Type B pancreatic cell (in vitro differentiated cells): Measurements from ENCODE around the gene NLGN1. TPM values are rescaled to one million over a fixed set of nuclear protein-coding genes. Genes with fewer than 3 reads are reported as not detected.

Experiments used
- DNase-seq: peaks from one replicate; pipeline ENCODE4 v3.0.0; 2021; ENCODE audit warnings: mixed read lengths; ENCODE audit not compliant: unreplicated experiment; ENCODE audit errors: extremely low spot score
- H3K27ac Mint-ChIP-seq: 2 replicates; pipeline ENCODE4 v1.8.0; 2021; ENCODE audit warnings: mild to moderate bottlenecking, mixed read lengths
- H3K27me3 Mint-ChIP-seq: 2 replicates; pipeline ENCODE4 v1.8.0; 2021; ENCODE audit warnings: mixed read lengths
- H3K36me3 Mint-ChIP-seq: 2 replicates; pipeline ENCODE4 v1.8.0; 2021; ENCODE audit warnings: mixed read lengths
- H3K4me1 Mint-ChIP-seq: one replicate; pipeline ENCODE4 v1.8.0; 2021; ENCODE audit warnings: mixed read lengths; ENCODE audit not compliant: unreplicated experiment
- H3K4me3 Mint-ChIP-seq: 2 replicates; pipeline ENCODE4 v1.8.0; 2021; ENCODE audit warnings: mild to moderate bottlenecking, mixed read lengths
- H3K9me3 Mint-ChIP-seq: 2 replicates; pipeline ENCODE4 v1.8.0; 2021; ENCODE audit warnings: mixed read lengths
- CTCF ChIP-seq: fragments of 200-600 bp; sonication (generic); conservative IDR thresholded peaks from 2 replicates; pipeline ENCODE4 v1.5.0; 2021; ENCODE audit warnings: antibody characterized with exemption, mild to moderate bottlenecking
- total RNA-seq: library from RNA; stranded (reverse); gene quantifications from 2 replicates; pipeline ENCODE4 v1.2.1, GENCODE V29; 2021; ENCODE audit warnings: low replicate concordance

Gene NLGN1
- total RNA-seq, 1 donor from 2014 or later: 12.6 TPM

GRCh38 chr3:174318181-174318580 is 920.6 kb downstream of the NLGN1 start:
- H3K27me3 Mint-ChIP-seq: no peaks in the 10 kb centered on the region
- no peaks in the 10 kb centered on the region for H3K36me3 Mint-ChIP-seq
- H3K4me1 Mint-ChIP-seq: no peaks in the 10 kb centered on the region
- H3K4me3 Mint-ChIP-seq: no peak overlapping the region
- TF ChIP-seq CTCF: no peak
- H3K27ac Mint-ChIP-seq: no peak overlapping the region
- H3K9me3 Mint-ChIP-seq: peaks cover 14% of the 10 kb centered on the region
- DNase-seq: no peak

DNA sequence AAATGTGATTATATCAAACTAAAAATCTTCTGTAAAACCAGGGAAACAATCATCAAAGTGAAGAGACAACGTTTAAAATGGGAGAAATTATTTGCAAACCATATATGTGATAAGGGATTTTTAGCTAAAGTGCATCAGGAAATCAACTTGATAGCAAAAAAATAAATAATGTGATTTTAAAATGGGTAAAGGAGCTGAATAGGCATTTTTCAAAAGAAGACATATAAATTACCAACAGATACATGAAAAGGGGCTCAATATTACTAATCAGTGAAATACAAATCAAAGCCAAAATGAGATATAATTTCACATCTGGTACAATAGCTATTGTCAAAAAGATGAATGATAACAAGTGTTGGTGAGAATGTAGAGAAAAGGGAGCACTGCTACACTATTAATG is 924.0 kb downstream of the NLGN1 start:
- H3K27ac Mint-ChIP-seq: no peak overlapping the region
- H3K4me1 Mint-ChIP-seq: peaks cover 11% of the 10 kb centered on the region
- peaks cover 14% of the 10 kb centered on the region for H3K9me3 Mint-ChIP-seq
- DNase-seq: no peak
- H3K4me3 Mint-ChIP-seq: no peak overlapping the region
- H3K27me3 Mint-ChIP-seq: no peaks in the 10 kb centered on the region
- no peaks in the 10 kb centered on the region for H3K36me3 Mint-ChIP-seq
- TF ChIP-seq CTCF: no peak

DNA sequence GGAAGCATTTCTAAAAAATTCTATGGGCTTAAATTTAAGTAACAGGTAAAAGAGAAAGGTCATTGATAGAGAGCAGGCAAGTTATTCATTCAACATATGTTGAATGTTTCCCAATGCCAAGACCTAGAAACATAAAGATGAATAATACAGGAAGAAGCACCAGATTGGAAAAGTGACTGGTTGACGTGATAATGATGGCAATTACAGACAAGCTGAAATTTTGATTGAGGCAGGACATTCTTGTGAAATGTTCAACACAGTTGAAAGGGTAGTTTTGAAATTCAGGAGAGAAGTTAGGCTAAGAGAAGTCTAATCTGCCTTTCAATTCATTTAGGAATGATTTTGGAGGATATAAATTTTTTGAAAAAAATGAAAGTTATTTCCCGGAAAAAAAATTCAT is 925.2 kb downstream of the NLGN1 start:
- peaks cover 13% of the 10 kb centered on the region for H3K4me1 Mint-ChIP-seq
- H3K4me3 Mint-ChIP-seq: no peak overlapping the region

GRCh38 chr3:174325171-174325570 is 927.6 kb downstream of the NLGN1 start:
- Mint-ChIP-seq H3K9me3 (peaks cover 11% of the 10 kb centered on the region), H3K27me3 (no peaks in the 10 kb centered on the region), H3K36me3 (no peaks in the 10 kb centered on the region), H3K4me3 (no peak overlapping the region), H3K27ac (no peak overlapping the region), H3K4me1 (peaks cover 13% of the 10 kb centered on the region)
- no peak for DNase-seq
- TF ChIP-seq CTCF: no peak

More for the DNA sequence above, 925.2 kb downstream of the NLGN1 start:
- H3K36me3 Mint-ChIP-seq: no peaks in the 10 kb centered on the region
- H3K27me3 Mint-ChIP-seq: no peaks in the 10 kb centered on the region
- peaks cover 14% of the 10 kb centered on the region for H3K9me3 Mint-ChIP-seq
- DNase-seq: no peak
- no peak for TF ChIP-seq CTCF
- no peak overlapping the region for H3K27ac Mint-ChIP-seq

DNA sequence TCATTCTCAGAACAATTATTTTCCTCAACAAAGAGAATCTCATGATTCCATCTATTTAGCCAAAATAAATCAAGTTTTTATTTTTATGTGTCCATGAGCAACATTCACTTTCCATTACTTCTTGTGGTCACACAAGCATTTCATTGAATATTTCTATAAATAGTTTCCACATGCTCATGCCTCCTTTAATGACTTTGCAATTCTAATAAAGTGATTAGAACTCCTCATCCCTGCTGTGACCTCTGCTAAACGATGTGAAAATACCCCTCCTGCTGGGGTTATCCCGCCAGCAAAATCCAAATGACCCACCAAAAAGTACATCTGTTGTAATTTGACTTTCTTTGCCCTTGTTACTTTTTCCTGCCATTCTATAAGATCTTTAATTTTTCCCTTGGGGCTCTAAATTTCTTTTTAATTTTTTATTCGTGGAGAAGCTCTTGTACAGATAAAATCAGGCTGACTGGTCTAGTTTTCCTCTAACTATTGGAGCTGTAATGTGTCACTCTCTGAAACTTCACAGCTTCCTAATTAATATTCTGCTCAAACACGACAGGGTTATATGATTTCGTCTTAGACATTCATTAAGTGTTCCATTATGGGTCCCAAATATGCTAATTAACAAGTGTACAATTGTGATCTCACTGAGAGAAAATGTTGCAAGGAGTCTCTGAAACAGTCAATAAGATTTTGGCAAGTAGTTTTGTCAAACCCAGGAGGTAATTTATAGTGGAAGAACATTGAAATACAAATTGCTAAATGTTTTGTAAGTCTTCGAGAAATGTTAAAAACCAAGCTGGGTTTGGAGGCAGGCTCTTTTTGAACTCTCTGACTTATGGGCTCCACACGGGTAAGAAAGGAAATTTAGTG is 928.5 kb downstream of the NLGN1 start:
- TF ChIP-seq CTCF: no peak
- Mint-ChIP-seq H3K4me3 (no peak overlapping the region), H3K36me3 (no peaks in the 10 kb centered on the region), H3K9me3 (peaks cover 7% of the 10 kb centered on the region), H3K27ac (no peak overlapping the region), H3K4me1 (peaks cover 13% of the 10 kb centered on the region), H3K27me3 (no peaks in the 10 kb centered on the region)
- no peak for DNase-seq
